ENCODE data around the gene RALGDS. TPM values are rescaled to one million over a fixed set of nuclear protein-coding genes. Genes with fewer than 3 reads are reported as not detected.

RALGDS gene
- total RNA-seq, 2 experiments from 2014 or later = 23.8 to 28.2 TPM

- H3K27ac ChIP-seq (ENCODE audit: low read depth, low read length, poor library complexity, severe bottlenecking) = no peak overlapping the region
- ChIA-PET POLR2A (no interaction called here), CTCF (ENCODE audit: unreplicated experiment) (no interaction called here)
- no peaks in the 10 kb centered on the region for H3K79me2 ChIP-seq (ENCODE audit: insufficient read depth, low read depth, low read length)
- H2AFZ ChIP-seq (ENCODE audit: low read length) = no peak overlapping the region
- intact Hi-C loops (cut with micrococcal nuclease; ENCODE audit: unreplicated experiment) = no loop called here
- no peak for TF ChIP-seq EZH2phosphoT487 (IDR thresholded peaks at IDR 0.05; ENCODE audit: borderline replicate concordance, low read depth, low read length)
- TF ChIP-seq, protein P1, sequence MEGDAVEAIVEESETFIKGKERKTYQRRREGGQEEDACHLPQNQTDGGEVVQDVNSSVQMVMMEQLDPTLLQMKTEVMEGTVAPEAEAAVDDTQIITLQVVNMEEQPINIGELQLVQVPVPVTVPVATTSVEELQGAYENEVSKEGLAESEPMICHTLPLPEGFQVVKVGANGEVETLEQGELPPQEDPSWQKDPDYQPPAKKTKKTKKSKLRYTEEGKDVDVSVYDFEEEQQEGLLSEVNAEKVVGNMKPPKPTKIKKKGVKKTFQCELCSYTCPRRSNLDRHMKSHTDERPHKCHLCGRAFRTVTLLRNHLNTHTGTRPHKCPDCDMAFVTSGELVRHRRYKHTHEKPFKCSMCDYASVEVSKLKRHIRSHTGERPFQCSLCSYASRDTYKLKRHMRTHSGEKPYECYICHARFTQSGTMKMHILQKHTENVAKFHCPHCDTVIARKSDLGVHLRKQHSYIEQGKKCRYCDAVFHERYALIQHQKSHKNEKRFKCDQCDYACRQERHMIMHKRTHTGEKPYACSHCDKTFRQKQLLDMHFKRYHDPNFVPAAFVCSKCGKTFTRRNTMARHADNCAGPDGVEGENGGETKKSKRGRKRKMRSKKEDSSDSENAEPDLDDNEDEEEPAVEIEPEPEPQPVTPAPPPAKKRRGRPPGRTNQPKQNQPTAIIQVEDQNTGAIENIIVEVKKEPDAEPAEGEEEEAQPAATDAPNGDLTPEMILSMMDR (conservative IDR thresholded peaks at IDR 0.05; ENCODE audit: low read length) = no peak
- peaks cover 83% of the 10 kb centered on the region for H3K36me3 ChIP-seq (ENCODE audit: insufficient read depth, low read length)
- DNase-seq (ENCODE audit: low spot score) = no peak
- H3K9me3 ChIP-seq (ENCODE audit: low read length) = no peaks in the 10 kb centered on the region
- no peak overlapping the region for H3K4me3 ChIP-seq (ENCODE audit: low read depth, low read length, poor library complexity, severe bottlenecking)
- H3K4me2 ChIP-seq (ENCODE audit: low read length) = no peak overlapping the region
- H3K4me1 ChIP-seq (ENCODE audit: insufficient read depth, low read length, poor library complexity, severe bottlenecking) = peaks cover 13% of the 10 kb centered on the region
- no TSS peak for BruUV-seq (replicated peaks)
- H4K20me1 ChIP-seq (ENCODE audit: insufficient read depth, low read length) = no peaks in the 10 kb centered on the region
- no peaks in the 10 kb centered on the region for H3K9me2 ChIP-seq (ENCODE audit: insufficient read depth, low read length)
These were observed 66.7 kb downstream of the RALGDS start for GRCh38 chr9:133054194-133054890.

DNA sequence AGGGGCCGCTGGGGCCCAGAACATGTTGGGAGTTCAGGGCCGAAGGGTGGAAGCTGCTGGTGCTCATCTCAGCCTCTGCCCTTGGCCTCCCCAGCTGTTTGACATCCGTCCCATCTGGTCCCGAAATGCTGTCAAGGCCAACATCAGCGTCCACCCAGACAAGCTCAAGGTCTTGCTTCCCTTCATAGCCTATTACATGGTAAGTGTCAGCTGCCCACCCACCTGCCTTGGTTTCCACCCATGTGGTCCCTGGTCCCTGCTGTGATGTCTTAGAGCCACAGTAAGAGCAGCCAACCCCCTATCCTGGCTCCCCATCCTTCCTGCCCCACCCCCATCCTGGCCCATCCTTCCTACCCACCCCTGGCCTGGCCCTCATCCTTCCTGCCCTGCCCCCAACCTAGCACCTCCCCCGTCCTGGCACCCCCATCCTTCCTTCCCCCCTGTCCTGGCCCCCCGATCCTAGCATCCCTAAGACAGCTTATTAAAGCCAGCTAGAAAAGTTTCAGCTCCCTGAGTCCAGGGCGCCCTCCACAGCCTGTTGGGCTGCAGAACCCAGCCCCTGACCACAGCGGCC, 69.0 kb downstream of the RALGDS start:
- no peak overlapping the region for H2AFZ ChIP-seq (ENCODE audit: low read length)
- DNase-seq (ENCODE audit: low spot score) = no peak
- H3K9me2 ChIP-seq (ENCODE audit: insufficient read depth, low read length) = no peaks in the 10 kb centered on the region
- no peak overlapping the region for H3K4me2 ChIP-seq (ENCODE audit: low read length)
- intact Hi-C loops (cut with micrococcal nuclease; ENCODE audit: unreplicated experiment) = no loop called here
- H3K36me3 ChIP-seq (ENCODE audit: insufficient read depth, low read length) = peaks cover 80% of the 10 kb centered on the region
- CTCF ChIA-PET (ENCODE audit: unreplicated experiment) = no interaction called here
- no peak overlapping the region for H3K27ac ChIP-seq (ENCODE audit: low read depth, low read length, poor library complexity, severe bottlenecking)
- no peaks in the 10 kb centered on the region for H3K9me3 ChIP-seq (ENCODE audit: low read length)
- no peaks in the 10 kb centered on the region for H4K20me1 ChIP-seq (ENCODE audit: insufficient read depth, low read length)
- H3K4me1 ChIP-seq (ENCODE audit: insufficient read depth, low read length, poor library complexity, severe bottlenecking) = no peaks in the 10 kb centered on the region
- no peak overlapping the region for H3K4me3 ChIP-seq (ENCODE audit: low read depth, low read length, poor library complexity, severe bottlenecking)
- no TSS peak for BruUV-seq (replicated peaks)
- no peaks in the 10 kb centered on the region for H3K79me2 ChIP-seq (ENCODE audit: insufficient read depth, low read depth, low read length)
- POLR2A ChIA-PET = interaction anchor here (0.6 kb wide), 1 partner anchor 9 kb away, joined by 4 read pairs; no protein-coding TSS in a partner anchor
- no peak for TF ChIP-seq EZH2phosphoT487 (IDR thresholded peaks at IDR 0.05; ENCODE audit: borderline replicate concordance, low read depth, low read length)
- TF ChIP-seq, protein P1 (conservative IDR thresholded peaks at IDR 0.05; ENCODE audit: low read length) = no peak

DNA sequence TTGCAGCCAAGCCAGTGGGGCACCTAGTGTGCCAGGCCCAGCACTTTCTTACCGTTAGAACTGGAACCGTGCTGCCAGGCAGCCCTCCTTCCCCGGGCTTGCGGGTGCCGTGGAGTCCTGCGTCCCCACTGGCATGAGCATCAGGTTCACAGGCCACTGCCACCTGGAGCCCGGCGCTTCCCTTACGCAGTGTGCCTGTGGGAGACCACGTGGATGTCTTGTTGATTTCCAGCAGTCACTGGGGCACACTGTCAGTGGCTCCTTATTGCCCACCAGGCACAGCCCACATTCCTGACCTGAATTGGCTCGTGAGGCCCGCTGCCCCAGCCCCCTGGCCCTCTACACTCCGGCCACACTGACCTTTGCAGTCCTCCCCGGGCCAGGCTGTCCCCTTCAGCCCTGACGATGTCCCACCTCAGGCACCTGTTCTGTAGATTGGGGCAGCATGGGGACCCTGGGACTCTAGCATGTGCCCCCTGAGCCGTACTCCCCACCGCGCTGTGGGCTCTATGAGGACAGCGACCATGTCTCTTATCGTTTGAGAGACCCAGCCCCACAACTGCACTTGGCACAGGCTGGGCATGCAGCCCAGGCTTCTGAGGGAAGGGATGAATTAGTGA, 69.6 kb downstream of the RALGDS start:
- H3K36me3 ChIP-seq (ENCODE audit: insufficient read depth, low read length) = peaks cover 81% of the 10 kb centered on the region
- H3K79me2 ChIP-seq (ENCODE audit: insufficient read depth, low read depth, low read length) = no peaks in the 10 kb centered on the region
- POLR2A ChIA-PET = no interaction called here
- no peaks in the 10 kb centered on the region for H3K4me1 ChIP-seq (ENCODE audit: insufficient read depth, low read length, poor library complexity, severe bottlenecking)
- DNase-seq (ENCODE audit: low spot score) = no peak
- TF ChIP-seq, protein P1 (conservative IDR thresholded peaks at IDR 0.05; ENCODE audit: low read length) = no peak
- no peak for TF ChIP-seq EZH2phosphoT487 (IDR thresholded peaks at IDR 0.05; ENCODE audit: borderline replicate concordance, low read depth, low read length)
- no TSS peak for BruUV-seq (replicated peaks)
- no peak overlapping the region for H3K4me3 ChIP-seq (ENCODE audit: low read depth, low read length, poor library complexity, severe bottlenecking)
- H3K9me3 ChIP-seq (ENCODE audit: low read length) = no peaks in the 10 kb centered on the region
- H3K4me2 ChIP-seq (ENCODE audit: low read length) = no peak overlapping the region
- no peak overlapping the region for H3K27ac ChIP-seq (ENCODE audit: low read depth, low read length, poor library complexity, severe bottlenecking)
- no peaks in the 10 kb centered on the region for H4K20me1 ChIP-seq (ENCODE audit: insufficient read depth, low read length)
- H2AFZ ChIP-seq (ENCODE audit: low read length) = no peak overlapping the region
- intact Hi-C loops (cut with micrococcal nuclease; ENCODE audit: unreplicated experiment) = no loop called here
- no peaks in the 10 kb centered on the region for H3K9me2 ChIP-seq (ENCODE audit: insufficient read depth, low read length)
- CTCF ChIA-PET (ENCODE audit: unreplicated experiment) = no interaction called here

All from OCI-LY7 (cell line).